Measurements from ENCODE around the gene EXOC3. TPM values are rescaled to one million over a fixed set of nuclear protein-coding genes. Genes with fewer than 3 reads are reported as not detected.

The EXOC3 gene
- polyA plus RNA-seq, 3 donors, result 33.2 to 59.7 (median 53.8) TPM

DNA sequence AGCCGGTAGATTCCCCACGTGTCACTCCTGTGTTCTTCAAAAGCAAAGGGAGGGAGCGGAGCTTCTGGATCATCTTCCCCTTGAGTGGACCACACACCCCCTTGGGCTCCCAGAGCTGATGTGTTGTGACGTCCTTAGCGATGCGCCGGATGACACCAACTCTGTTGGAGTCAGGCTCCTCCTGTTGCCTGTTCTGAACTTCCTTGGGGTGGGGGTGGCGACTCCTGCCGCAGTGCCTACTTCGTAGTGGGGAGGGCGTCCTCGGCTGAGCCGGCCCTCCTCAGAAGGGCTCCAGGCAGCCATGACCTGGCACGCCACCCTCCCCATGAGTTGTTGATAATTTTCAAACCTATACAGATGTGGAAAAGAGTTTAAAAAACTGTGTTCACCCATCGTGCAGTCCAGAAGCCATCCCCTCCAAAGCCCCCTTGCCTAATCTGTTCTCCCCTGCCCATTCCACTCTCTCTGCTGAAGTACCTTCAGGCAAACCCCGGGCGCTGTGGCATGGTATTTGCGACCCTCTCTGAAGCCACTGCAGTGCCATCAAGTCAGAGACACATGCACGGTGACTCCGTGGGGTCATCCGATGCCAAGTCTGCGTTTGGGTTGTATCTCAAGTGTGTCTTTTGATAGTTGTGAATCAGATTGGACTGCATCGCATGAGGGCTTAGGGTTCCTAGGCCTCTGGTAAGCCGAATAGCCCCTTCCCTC, 16.7 kb downstream of the EXOC3 start:
- peaks cover 14% of the 10 kb centered on the region for H3K79me2 ChIP-seq (ENCODE audit: insufficient read depth, low read length)
- no peak overlapping the region for H3K9ac ChIP-seq (ENCODE audit: insufficient read depth, low read length, poor library complexity, severe bottlenecking)
- H3K4me3 Mint-ChIP-seq, result no peak overlapping the region
- H3K4me3 ChIP-seq (replicated peaks in 1 of 3; ENCODE audit: low read depth in 2 of 3, low read length in 3 of 3), result no peak overlapping the region
- intact Hi-C loops (cut with micrococcal nuclease), result no loop called here
- H3K27ac ChIP-seq (ENCODE audit: low read depth in 1 of 2, low read length in 2 of 2), result no peak overlapping the region
- peaks cover 88 to 100% of the 10 kb centered on the region in 2 donors for H3K36me3 ChIP-seq (replicated peaks in 1 of 2; ENCODE audit: control insufficient read depth in 1 of 2, insufficient read depth in 2 of 2, low read length in 2 of 2)
- H3K27ac Mint-ChIP-seq, result peak overlapping the region in 1 of 7 donors; percentile 21
- no peaks in the 10 kb centered on the region for H3K4me1 ChIP-seq (ENCODE audit: control insufficient read depth in 1 of 2, insufficient read depth in 2 of 2, low read length in 2 of 2)
- DNase-seq, result no peak
- WGBS (ENCODE audit: insufficient coverage), result 95% methylated on average over 10 of the region's 24 CpGs
- H3K36me3 Mint-ChIP-seq, result peaks cover 84 to 99% of the 10 kb centered on the region in 2 donors
- TF ChIP-seq CTCF (IDR thresholded peaks at IDR 0.05), result no peak
- H4K20me1 ChIP-seq (ENCODE audit: insufficient read depth, low read length), result peaks cover 43% of the 10 kb centered on the region
- H3K27me3 Mint-ChIP-seq (ENCODE audit: low read depth in 3 of 3), result no peaks in the 10 kb centered on the region
- H3K4me1 Mint-ChIP-seq, result peaks cover 1% of the 10 kb centered on the region
- H3K27me3 ChIP-seq (ENCODE audit: control insufficient read depth in 2 of 2, insufficient read depth in 2 of 2, low read length in 2 of 2), result no peaks in the 10 kb centered on the region
- no peaks in the 10 kb centered on the region for H3K9me3 ChIP-seq (replicated peaks in 1 of 2; ENCODE audit: control insufficient read depth in 1 of 2, insufficient read depth in 1 of 2, low read length in 2 of 2)
- no peak overlapping the region for H3K4me2 ChIP-seq (replicated peaks; ENCODE audit: extremely low read depth, low read length, poor library complexity, severe bottlenecking)
- no peaks in the 10 kb centered on the region for H3K9me3 Mint-ChIP-seq
- H2AFZ ChIP-seq (ENCODE audit: insufficient read depth, low read depth, low read length, poor library complexity, severe bottlenecking), result no peak overlapping the region

DNA sequence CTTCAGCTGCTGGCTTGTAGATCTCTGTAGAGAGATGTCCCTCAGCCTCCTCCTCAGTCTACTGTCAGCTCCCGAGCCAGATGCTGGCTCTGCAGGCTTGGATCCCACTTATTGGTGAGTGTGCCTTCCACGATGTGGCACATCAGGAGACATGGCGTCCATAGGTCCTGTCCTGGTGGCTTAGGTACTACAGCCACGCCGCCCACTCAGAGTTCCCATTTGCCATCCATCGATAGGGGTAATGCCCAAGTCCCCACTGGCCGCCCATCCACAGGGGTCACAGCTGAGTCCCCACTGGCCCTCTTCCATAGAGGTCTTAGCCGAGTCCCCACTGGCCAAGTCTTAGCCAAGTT, 17.3 kb downstream of the EXOC3 start:
- Histone ChIP-seq H3K36me3 (replicated peaks in 1 of 2; ENCODE audit: control insufficient read depth in 1 of 2, insufficient read depth in 2 of 2, low read length in 2 of 2) (peaks cover 88 to 100% of the 10 kb centered on the region in 2 donors), H2AFZ (ENCODE audit: insufficient read depth, low read depth, low read length, poor library complexity, severe bottlenecking) (no peak overlapping the region), H3K27me3 (ENCODE audit: control insufficient read depth in 2 of 2, insufficient read depth in 2 of 2, low read length in 2 of 2) (no peaks in the 10 kb centered on the region), H3K9me3 (replicated peaks in 1 of 2; ENCODE audit: control insufficient read depth in 1 of 2, insufficient read depth in 1 of 2, low read length in 2 of 2) (no peaks in the 10 kb centered on the region), H3K4me3 (replicated peaks in 1 of 3; ENCODE audit: low read depth in 2 of 3, low read length in 3 of 3) (no peak overlapping the region), H3K4me2 (replicated peaks; ENCODE audit: extremely low read depth, low read length, poor library complexity, severe bottlenecking) (no peak overlapping the region), H3K9ac (ENCODE audit: insufficient read depth, low read length, poor library complexity, severe bottlenecking) (no peak overlapping the region), H4K20me1 (ENCODE audit: insufficient read depth, low read length) (peaks cover 38% of the 10 kb centered on the region), H3K79me2 (ENCODE audit: insufficient read depth, low read length) (peaks cover 14% of the 10 kb centered on the region), H3K27ac (ENCODE audit: low read depth in 1 of 2, low read length in 2 of 2) (no peak overlapping the region), H3K4me1 (ENCODE audit: control insufficient read depth in 1 of 2, insufficient read depth in 2 of 2, low read length in 2 of 2) (no peaks in the 10 kb centered on the region)
- TF ChIP-seq CTCF (IDR thresholded peaks at IDR 0.05), result no peak
- Mint-ChIP-seq H3K4me1 (peaks cover 1% of the 10 kb centered on the region), H3K36me3 (peaks cover 83 to 99% of the 10 kb centered on the region in 2 donors), H3K4me3 (no peak overlapping the region), H3K27me3 (ENCODE audit: low read depth in 3 of 3) (no peaks in the 10 kb centered on the region), H3K9me3 (no peaks in the 10 kb centered on the region), H3K27ac (peak overlapping the region in 1 of 7 donors; percentile 32)
- DNase-seq, result no peak
- WGBS (ENCODE audit: insufficient coverage), result 99% methylated on average over 8 of the region's 8 CpGs
- intact Hi-C loops (cut with micrococcal nuclease), result no loop called here
